ENCODE data around the gene PTPRZ1. TPM values are rescaled to one million over a fixed set of nuclear protein-coding genes. Genes with fewer than 3 reads are reported as not detected.

Gene PTPRZ1
- total RNA-seq, 1 experiment from 2014 or later: not detected

GRCh38 chr7:121837462-121837861 is 35.5 kb upstream of the PTPRZ1 start:
- TF ChIP-seq CTCF (IDR thresholded peaks at IDR 0.05; ENCODE audit: insufficient read depth in 1 of 2, low read depth in 1 of 2, low read length in 1 of 2, severe bottlenecking in 1 of 2, unreplicated experiment in 1 of 2): no peak
- no peaks in the 10 kb centered on the region for H3K9me3 Mint-ChIP-seq (ENCODE audit: unreplicated experiment)
- no peaks in the 10 kb centered on the region for H3K9me3 ChIP-seq
- H3K4me3 Mint-ChIP-seq (ENCODE audit: unreplicated experiment): no peak overlapping the region
- H3K36me3 ChIP-seq (ENCODE audit: control insufficient read depth, insufficient read depth, low read length): no peaks in the 10 kb centered on the region
- H3K4me1 ChIP-seq: no peaks in the 10 kb centered on the region
- H3K27ac Mint-ChIP-seq (ENCODE audit: unreplicated experiment): no peak overlapping the region
- CTCF ChIA-PET: no interaction called here
- H3K27me3 Mint-ChIP-seq (ENCODE audit: insufficient read depth, unreplicated experiment): no peaks in the 10 kb centered on the region
- no peaks in the 10 kb centered on the region for H3K27me3 ChIP-seq (replicated peaks; ENCODE audit: control insufficient read depth, insufficient read depth, low read length)
- no peaks in the 10 kb centered on the region for H3K4me1 Mint-ChIP-seq (ENCODE audit: low read depth, unreplicated experiment)
- no peaks in the 10 kb centered on the region for H3K36me3 Mint-ChIP-seq (ENCODE audit: insufficient read depth, unreplicated experiment)
- no TSS peak for BruUV-seq (replicated peaks)
- POLR2A ChIA-PET: no interaction called here
- intact Hi-C loops (cut with micrococcal nuclease; ENCODE audit: unreplicated experiment): no loop called here
- DNase-seq: no peak
- no peak overlapping the region for H3K4me3 ChIP-seq (ENCODE audit: low read depth, low read length)

- no peaks in the 10 kb centered on the region for H3K9me3 Mint-ChIP-seq (ENCODE audit: unreplicated experiment)
- Histone ChIP-seq H3K9me3 (no peaks in the 10 kb centered on the region), H3K4me3 (ENCODE audit: low read depth, low read length) (no peak overlapping the region), H3K27me3 (replicated peaks; ENCODE audit: control insufficient read depth, insufficient read depth, low read length) (no peaks in the 10 kb centered on the region), H3K4me1 (no peaks in the 10 kb centered on the region), H3K36me3 (ENCODE audit: control insufficient read depth, insufficient read depth, low read length) (no peaks in the 10 kb centered on the region)
- ChIA-PET POLR2A (no interaction called here), CTCF (no interaction called here)
- intact Hi-C loops (cut with micrococcal nuclease; ENCODE audit: unreplicated experiment): no loop called here
- DNase-seq: no peak
- H3K4me1 Mint-ChIP-seq (ENCODE audit: low read depth, unreplicated experiment): no peaks in the 10 kb centered on the region
- no peaks in the 10 kb centered on the region for H3K27me3 Mint-ChIP-seq (ENCODE audit: insufficient read depth, unreplicated experiment)
- H3K36me3 Mint-ChIP-seq (ENCODE audit: insufficient read depth, unreplicated experiment): no peaks in the 10 kb centered on the region
- BruUV-seq (replicated peaks): no TSS peak
- H3K27ac Mint-ChIP-seq (ENCODE audit: unreplicated experiment): no peak overlapping the region
- H3K4me3 Mint-ChIP-seq (ENCODE audit: unreplicated experiment): no peak overlapping the region
- no peak for TF ChIP-seq CTCF (IDR thresholded peaks at IDR 0.05; ENCODE audit: insufficient read depth in 1 of 2, low read depth in 1 of 2, low read length in 1 of 2, severe bottlenecking in 1 of 2, unreplicated experiment in 1 of 2)
Observed at GRCh38 chr7:121847041-121847440, 25.9 kb upstream of the PTPRZ1 start.

GRCh38 chr7:121853307-121853706 is 19.7 kb upstream of the PTPRZ1 start:
- Histone ChIP-seq H3K9me3 (no peaks in the 10 kb centered on the region), H3K4me1 (no peaks in the 10 kb centered on the region), H3K4me3 (ENCODE audit: low read depth, low read length) (no peak overlapping the region), H3K27me3 (replicated peaks; ENCODE audit: control insufficient read depth, insufficient read depth, low read length) (no peaks in the 10 kb centered on the region), H3K36me3 (ENCODE audit: control insufficient read depth, insufficient read depth, low read length) (no peaks in the 10 kb centered on the region)
- H3K36me3 Mint-ChIP-seq (ENCODE audit: insufficient read depth, unreplicated experiment): no peaks in the 10 kb centered on the region
- H3K27me3 Mint-ChIP-seq (ENCODE audit: insufficient read depth, unreplicated experiment): peaks cover 7% of the 10 kb centered on the region
- no peak overlapping the region for H3K27ac Mint-ChIP-seq (ENCODE audit: unreplicated experiment)
- CTCF ChIA-PET: interaction anchor here (0.7 kb wide), 1 partner anchor 141 kb away, joined by 3 read pairs; no protein-coding TSS in a partner anchor
- POLR2A ChIA-PET: no interaction called here
- no peak overlapping the region for H3K4me3 Mint-ChIP-seq (ENCODE audit: unreplicated experiment)
- no TSS peak for BruUV-seq (replicated peaks)
- H3K4me1 Mint-ChIP-seq (ENCODE audit: low read depth, unreplicated experiment): no peaks in the 10 kb centered on the region
- TF ChIP-seq CTCF (IDR thresholded peaks at IDR 0.05; ENCODE audit: insufficient read depth in 1 of 2, low read depth in 1 of 2, low read length in 1 of 2, severe bottlenecking in 1 of 2, unreplicated experiment in 1 of 2): no peak
- DNase-seq: no peak
- H3K9me3 Mint-ChIP-seq (ENCODE audit: unreplicated experiment): no peaks in the 10 kb centered on the region
- intact Hi-C loops (cut with micrococcal nuclease; ENCODE audit: unreplicated experiment): no loop called here
